ENCODE results near the gene APOB. TPM values are rescaled to one million over a fixed set of nuclear protein-coding genes. Genes with fewer than 3 reads are reported as not detected.

APOB gene
- total RNA-seq, 1 experiment from 2014 or later = 234 TPM

DNA sequence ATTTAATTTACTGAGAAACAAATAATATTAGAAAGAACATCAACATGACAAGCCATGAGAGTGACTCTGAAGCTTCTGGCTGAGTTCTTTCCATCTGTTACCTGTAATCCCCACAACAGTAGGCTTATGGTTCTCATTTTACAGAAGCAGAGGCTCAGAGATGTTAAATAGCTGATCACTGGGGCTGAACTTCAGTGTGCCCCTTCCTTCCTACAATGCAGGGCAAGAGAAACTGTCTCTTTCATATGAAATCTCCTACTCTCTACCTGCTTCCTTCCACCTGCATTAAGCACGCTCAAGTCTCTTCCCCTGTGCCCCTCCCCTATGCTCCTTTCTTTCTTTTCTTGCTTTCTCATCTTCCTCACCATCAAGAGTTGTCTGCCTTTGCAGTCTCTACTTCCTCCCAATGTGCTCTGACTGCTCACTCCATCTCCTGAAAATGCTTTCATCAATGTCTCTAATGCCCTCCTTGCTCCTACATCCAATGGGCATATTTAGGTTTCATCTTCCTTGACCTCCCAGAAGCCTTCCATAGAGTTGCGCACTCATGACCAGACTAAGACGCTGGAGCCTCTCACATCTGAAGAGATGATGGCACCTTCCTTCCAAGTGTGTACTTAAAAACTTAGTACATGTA is 23.7 kb downstream of the APOB start:
- peaks cover 28% of the 10 kb centered on the region for H3K36me3 ChIP-seq (ENCODE audit: control insufficient read depth, insufficient read depth, low read length)
- ChIA-PET CTCF (no interaction called here), POLR2A (no interaction called here)
- Mint-ChIP-seq H3K36me3 (ENCODE audit: insufficient read depth, unreplicated experiment) (peaks cover 59% of the 10 kb centered on the region), H3K4me3 (ENCODE audit: unreplicated experiment) (no peak overlapping the region), H3K4me1 (ENCODE audit: low read depth, unreplicated experiment) (no peaks in the 10 kb centered on the region), H3K27me3 (ENCODE audit: insufficient read depth, unreplicated experiment) (no peaks in the 10 kb centered on the region), H3K9me3 (ENCODE audit: unreplicated experiment) (peaks cover 23% of the 10 kb centered on the region), H3K27ac (ENCODE audit: unreplicated experiment) (no peak overlapping the region)
- no peaks in the 10 kb centered on the region for H3K9me3 ChIP-seq
- H3K4me1 ChIP-seq = no peaks in the 10 kb centered on the region
- no peaks in the 10 kb centered on the region for H3K27me3 ChIP-seq (replicated peaks; ENCODE audit: control insufficient read depth, insufficient read depth, low read length)
- no peak overlapping the region for H3K4me3 ChIP-seq (ENCODE audit: low read depth, low read length)
- TF ChIP-seq, protein P1, sequence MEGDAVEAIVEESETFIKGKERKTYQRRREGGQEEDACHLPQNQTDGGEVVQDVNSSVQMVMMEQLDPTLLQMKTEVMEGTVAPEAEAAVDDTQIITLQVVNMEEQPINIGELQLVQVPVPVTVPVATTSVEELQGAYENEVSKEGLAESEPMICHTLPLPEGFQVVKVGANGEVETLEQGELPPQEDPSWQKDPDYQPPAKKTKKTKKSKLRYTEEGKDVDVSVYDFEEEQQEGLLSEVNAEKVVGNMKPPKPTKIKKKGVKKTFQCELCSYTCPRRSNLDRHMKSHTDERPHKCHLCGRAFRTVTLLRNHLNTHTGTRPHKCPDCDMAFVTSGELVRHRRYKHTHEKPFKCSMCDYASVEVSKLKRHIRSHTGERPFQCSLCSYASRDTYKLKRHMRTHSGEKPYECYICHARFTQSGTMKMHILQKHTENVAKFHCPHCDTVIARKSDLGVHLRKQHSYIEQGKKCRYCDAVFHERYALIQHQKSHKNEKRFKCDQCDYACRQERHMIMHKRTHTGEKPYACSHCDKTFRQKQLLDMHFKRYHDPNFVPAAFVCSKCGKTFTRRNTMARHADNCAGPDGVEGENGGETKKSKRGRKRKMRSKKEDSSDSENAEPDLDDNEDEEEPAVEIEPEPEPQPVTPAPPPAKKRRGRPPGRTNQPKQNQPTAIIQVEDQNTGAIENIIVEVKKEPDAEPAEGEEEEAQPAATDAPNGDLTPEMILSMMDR (IDR thresholded peaks at IDR 0.05; ENCODE audit: insufficient read depth in 1 of 2, low read depth in 1 of 2, low read length in 1 of 2, severe bottlenecking in 1 of 2, unreplicated experiment in 1 of 2) = no peak
- BruUV-seq (replicated peaks) = no TSS peak
- intact Hi-C loops (cut with micrococcal nuclease; ENCODE audit: unreplicated experiment) = no loop called here
- DNase-seq = no peak

DNA sequence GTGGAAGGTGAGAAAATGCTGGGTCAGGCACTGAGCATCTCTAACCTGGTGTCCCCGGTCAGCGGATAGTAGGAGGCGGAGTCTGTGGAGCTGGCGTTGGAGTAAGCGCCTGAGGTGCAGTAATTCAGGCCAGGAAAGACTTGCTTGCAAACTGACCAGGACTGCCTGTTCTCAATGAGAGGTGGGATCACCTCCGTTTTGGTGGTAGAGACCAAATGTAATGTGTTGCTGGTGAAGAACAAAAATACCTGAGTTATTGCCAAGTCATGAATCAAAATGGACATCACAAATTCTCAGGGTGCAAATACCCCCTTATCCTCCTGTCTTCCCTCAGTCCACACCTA is 24.2 kb downstream of the APOB start:
- Mint-ChIP-seq H3K9me3 (ENCODE audit: unreplicated experiment) (peaks cover 23% of the 10 kb centered on the region), H3K4me1 (ENCODE audit: low read depth, unreplicated experiment) (no peaks in the 10 kb centered on the region), H3K4me3 (ENCODE audit: unreplicated experiment) (no peak overlapping the region), H3K27ac (ENCODE audit: unreplicated experiment) (no peak overlapping the region), H3K36me3 (ENCODE audit: insufficient read depth, unreplicated experiment) (peaks cover 62% of the 10 kb centered on the region), H3K27me3 (ENCODE audit: insufficient read depth, unreplicated experiment) (no peaks in the 10 kb centered on the region)
- CTCF ChIA-PET = no interaction called here
- Histone ChIP-seq H3K36me3 (ENCODE audit: control insufficient read depth, insufficient read depth, low read length) (peaks cover 26% of the 10 kb centered on the region), H3K4me1 (no peaks in the 10 kb centered on the region), H3K9me3 (no peaks in the 10 kb centered on the region), H3K4me3 (ENCODE audit: low read depth, low read length) (no peak overlapping the region), H3K27me3 (replicated peaks; ENCODE audit: control insufficient read depth, insufficient read depth, low read length) (no peaks in the 10 kb centered on the region)
- POLR2A ChIA-PET = no interaction called here
- BruUV-seq (replicated peaks) = no TSS peak
- intact Hi-C loops (cut with micrococcal nuclease; ENCODE audit: unreplicated experiment) = no loop called here
- no peak for DNase-seq
- TF ChIP-seq, protein P1 (IDR thresholded peaks at IDR 0.05; ENCODE audit: insufficient read depth in 1 of 2, low read depth in 1 of 2, low read length in 1 of 2, severe bottlenecking in 1 of 2, unreplicated experiment in 1 of 2) = no peak

GRCh38 chr2:21019000-21019677 is 24.7 kb downstream of the APOB start:
- no peak overlapping the region for H3K4me3 Mint-ChIP-seq (ENCODE audit: unreplicated experiment)
- intact Hi-C loops (cut with micrococcal nuclease; ENCODE audit: unreplicated experiment) = no loop called here
- no peak overlapping the region for H3K4me3 ChIP-seq (ENCODE audit: low read depth, low read length)
- H3K27me3 ChIP-seq (replicated peaks; ENCODE audit: control insufficient read depth, insufficient read depth, low read length) = no peaks in the 10 kb centered on the region
- H3K4me1 Mint-ChIP-seq (ENCODE audit: low read depth, unreplicated experiment) = no peaks in the 10 kb centered on the region
- H3K4me1 ChIP-seq = no peaks in the 10 kb centered on the region
- H3K27me3 Mint-ChIP-seq (ENCODE audit: insufficient read depth, unreplicated experiment) = no peaks in the 10 kb centered on the region
- H3K36me3 ChIP-seq (ENCODE audit: control insufficient read depth, insufficient read depth, low read length) = peaks cover 26% of the 10 kb centered on the region
- no peak for DNase-seq
- TF ChIP-seq, protein P1 (IDR thresholded peaks at IDR 0.05; ENCODE audit: insufficient read depth in 1 of 2, low read depth in 1 of 2, low read length in 1 of 2, severe bottlenecking in 1 of 2, unreplicated experiment in 1 of 2) = no peak
- H3K9me3 Mint-ChIP-seq (ENCODE audit: unreplicated experiment) = peaks cover 23% of the 10 kb centered on the region
- no peak overlapping the region for H3K27ac Mint-ChIP-seq (ENCODE audit: unreplicated experiment)
- no peaks in the 10 kb centered on the region for H3K9me3 ChIP-seq
- POLR2A ChIA-PET = no interaction called here
- H3K36me3 Mint-ChIP-seq (ENCODE audit: insufficient read depth, unreplicated experiment) = peaks cover 67% of the 10 kb centered on the region
- BruUV-seq (replicated peaks) = no TSS peak
- CTCF ChIA-PET = no interaction called here

Measured in Caco-2 (cell line).